Measurements from ENCODE around the gene SELENOO. TPM values are rescaled to one million over a fixed set of nuclear protein-coding genes. Genes with fewer than 3 reads are reported as not detected.

SELENOO gene
- total RNA-seq, 4 donors from 2014 or later = 36.1 to 66.6 (median 44.8) TPM

DNA sequence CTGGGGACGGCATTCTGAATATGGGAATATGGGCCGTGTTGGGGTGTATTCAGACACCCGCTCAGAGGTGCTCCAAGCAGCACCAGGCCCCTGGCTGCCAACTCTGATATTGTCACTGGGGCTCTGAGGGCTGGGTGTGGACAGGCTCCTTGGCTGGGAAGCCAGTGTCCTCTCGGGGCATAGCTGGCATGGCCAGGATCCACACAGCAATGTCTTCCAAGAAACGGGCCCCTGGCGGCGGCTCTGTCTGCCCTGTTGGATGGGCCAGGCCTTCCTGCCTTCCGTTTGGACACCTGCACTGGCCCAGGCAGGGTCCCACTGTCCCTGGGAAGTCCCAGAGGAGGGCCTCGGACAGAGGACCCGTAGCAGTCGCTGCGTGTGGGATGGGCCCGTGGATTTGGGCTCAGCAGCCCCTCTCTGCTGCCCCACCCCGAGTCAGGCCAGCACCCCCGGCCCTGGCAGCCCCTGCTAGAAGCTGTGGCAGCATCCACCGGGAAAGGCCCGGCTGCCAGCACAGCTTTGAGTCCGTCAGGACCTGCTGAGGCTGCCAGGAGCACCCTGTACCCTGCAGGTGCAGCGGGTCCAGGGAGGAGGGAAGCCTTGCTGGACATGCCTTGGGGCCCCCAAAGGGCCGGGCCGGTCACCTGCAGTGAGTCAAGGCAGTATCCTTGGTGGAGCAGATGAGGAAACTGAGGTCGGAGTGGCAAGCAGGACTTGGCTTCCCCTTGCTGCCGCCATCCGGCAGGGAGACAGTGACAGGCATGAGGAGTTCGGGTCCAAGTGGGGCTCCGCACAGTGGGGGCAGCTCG lies 26.2 kb upstream of the SELENOO start:
- no peak for DNase-seq (ENCODE audit: low spot score in 2 of 2)
- H3K9me3 ChIP-seq = no peaks in the 10 kb centered on the region
- peaks cover 0 to 47% of the 10 kb centered on the region in 2 donors for H3K27me3 ChIP-seq
- TF ChIP-seq EP300 (IDR thresholded peaks at IDR 0.05) (no peak), POLR2A (IDR thresholded peaks at IDR 0.05) (no peak)
- TF ChIP-seq, protein P1, sequence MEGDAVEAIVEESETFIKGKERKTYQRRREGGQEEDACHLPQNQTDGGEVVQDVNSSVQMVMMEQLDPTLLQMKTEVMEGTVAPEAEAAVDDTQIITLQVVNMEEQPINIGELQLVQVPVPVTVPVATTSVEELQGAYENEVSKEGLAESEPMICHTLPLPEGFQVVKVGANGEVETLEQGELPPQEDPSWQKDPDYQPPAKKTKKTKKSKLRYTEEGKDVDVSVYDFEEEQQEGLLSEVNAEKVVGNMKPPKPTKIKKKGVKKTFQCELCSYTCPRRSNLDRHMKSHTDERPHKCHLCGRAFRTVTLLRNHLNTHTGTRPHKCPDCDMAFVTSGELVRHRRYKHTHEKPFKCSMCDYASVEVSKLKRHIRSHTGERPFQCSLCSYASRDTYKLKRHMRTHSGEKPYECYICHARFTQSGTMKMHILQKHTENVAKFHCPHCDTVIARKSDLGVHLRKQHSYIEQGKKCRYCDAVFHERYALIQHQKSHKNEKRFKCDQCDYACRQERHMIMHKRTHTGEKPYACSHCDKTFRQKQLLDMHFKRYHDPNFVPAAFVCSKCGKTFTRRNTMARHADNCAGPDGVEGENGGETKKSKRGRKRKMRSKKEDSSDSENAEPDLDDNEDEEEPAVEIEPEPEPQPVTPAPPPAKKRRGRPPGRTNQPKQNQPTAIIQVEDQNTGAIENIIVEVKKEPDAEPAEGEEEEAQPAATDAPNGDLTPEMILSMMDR (IDR thresholded peaks at IDR 0.05) = no peak
- 90% methylated on average over 16 to 22 of the region's 27 CpGs for WGBS, 2 donors
- H3K36me3 ChIP-seq = no peaks in the 10 kb centered on the region
- H3K4me1 ChIP-seq = peaks cover 0 to 11% (median 3%) of the 10 kb centered on the region in 4 donors
- H3K4me3 ChIP-seq = no peak overlapping the region
- no peak overlapping the region for H3K27ac ChIP-seq

DNA sequence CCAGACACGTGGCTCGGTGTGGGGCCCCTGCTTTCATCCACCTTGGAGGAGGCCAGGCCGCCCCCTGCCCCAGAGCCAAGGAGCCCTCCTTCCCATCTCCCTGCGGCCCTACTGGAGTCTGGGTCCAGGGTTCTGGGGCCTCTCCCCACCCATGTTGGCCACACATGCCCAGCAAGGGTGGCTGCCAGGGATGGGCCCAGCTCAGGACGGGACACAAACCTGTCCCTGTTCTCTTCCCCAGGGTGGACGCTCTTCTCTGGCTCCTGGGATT lies 25.7 kb upstream of the SELENOO start:
- Histone ChIP-seq H3K36me3 (no peaks in the 10 kb centered on the region), H3K27ac (no peak overlapping the region), H3K9me3 (no peaks in the 10 kb centered on the region), H3K4me3 (no peak overlapping the region), H3K27me3 (peaks cover 0 to 50% of the 10 kb centered on the region in 2 donors), H3K4me1 (peaks cover 0 to 6% (median 2%) of the 10 kb centered on the region in 4 donors)
- TF ChIP-seq EP300 (IDR thresholded peaks at IDR 0.05) (no peak), POLR2A (IDR thresholded peaks at IDR 0.05) (no peak)
- TF ChIP-seq, protein P1 (IDR thresholded peaks at IDR 0.05) = no peak
- WGBS, 2 donors = 74 to 79% methylated on average over 2 to 5 of the region's 6 CpGs
- DNase-seq (ENCODE audit: low spot score in 2 of 2) = no peak

- Histone ChIP-seq H3K27ac (no peak overlapping the region), H3K9me3 (no peaks in the 10 kb centered on the region), H3K27me3 (peaks cover 0 to 48% of the 10 kb centered on the region in 2 donors), H3K4me1 (no peaks in the 10 kb centered on the region), H3K36me3 (no peaks in the 10 kb centered on the region), H3K4me3 (no peak overlapping the region)
- 71% methylated on average over 20 to 23 of the region's 27 CpGs for WGBS, 2 donors
- DNase-seq (ENCODE audit: low spot score in 2 of 2) = no peak
- no peak for TF ChIP-seq EP300 (IDR thresholded peaks at IDR 0.05)
- no peak for TF ChIP-seq POLR2A (IDR thresholded peaks at IDR 0.05)
- TF ChIP-seq, protein P1 (IDR thresholded peaks at IDR 0.05) = no peak
These were observed 24.6 kb upstream of the SELENOO start for GRCh38 chr22:50175921-50176849.

DNA sequence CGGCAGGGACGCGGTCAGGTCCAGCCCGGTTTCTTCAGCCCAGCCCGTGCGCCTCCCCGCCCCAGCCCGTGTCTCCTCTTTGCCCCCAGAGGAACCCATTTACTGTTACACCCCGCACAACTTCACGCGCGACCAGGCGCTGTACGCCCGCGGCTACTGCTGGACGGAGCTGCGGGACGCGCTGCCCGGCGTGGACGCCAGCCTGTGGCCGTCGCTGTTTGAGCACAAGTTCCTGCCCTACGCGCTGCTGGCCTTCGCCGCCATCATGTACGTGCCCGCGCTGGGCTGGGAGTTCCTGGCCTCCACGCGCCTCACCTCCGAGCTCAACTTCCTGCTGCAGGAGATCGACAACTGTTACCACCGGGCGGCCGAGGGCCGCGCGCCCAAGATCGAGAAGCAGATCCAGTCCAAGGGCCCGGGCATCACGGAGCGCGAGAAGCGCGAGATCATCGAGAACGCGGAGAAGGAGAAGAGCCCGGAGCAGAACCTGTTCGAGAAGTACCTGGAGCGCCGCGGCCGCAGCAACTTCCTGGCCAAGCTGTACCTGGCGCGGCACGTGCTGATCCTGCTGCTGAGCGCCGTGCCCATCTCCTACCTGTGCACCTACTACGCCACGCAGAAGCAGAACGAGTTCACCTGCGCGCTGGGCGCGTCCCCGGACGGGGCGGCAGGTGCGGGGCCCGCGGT lies 23.8 kb upstream of the SELENOO start:
- TF ChIP-seq EP300 (IDR thresholded peaks at IDR 0.05) = no peak
- TF ChIP-seq POLR2A (IDR thresholded peaks at IDR 0.05) = no peak
- TF ChIP-seq, protein P1 (IDR thresholded peaks at IDR 0.05) = no peak
- Histone ChIP-seq H3K27me3 (peaks cover 0 to 40% of the 10 kb centered on the region in 2 donors), H3K27ac (no peak overlapping the region), H3K36me3 (no peaks in the 10 kb centered on the region), H3K9me3 (no peaks in the 10 kb centered on the region), H3K4me1 (no peaks in the 10 kb centered on the region), H3K4me3 (no peak overlapping the region)
- DNase-seq (ENCODE audit: low spot score in 2 of 2) = no peak
- 95 to 96% methylated on average over 75 to 76 of the region's 76 CpGs for WGBS, 2 donors

Measured in tibial nerve (tissue), 4 donors.